Posterior vena cava (tissue), 2 donors: ENCODE measurements around the gene CAPRIN1. TPM values are rescaled to one million over a fixed set of nuclear protein-coding genes. Genes with fewer than 3 reads are reported as not detected.
"Not testable (repeated sequence)": the region's sequence is repeated elsewhere in the genome, so short reads cannot be mapped to it uniquely, and the experiment has no call there.

Source experiments
- DNase-seq: peaks from one replicate; pipeline ENCODE4 v3.0.0-alpha.2; 2020; ENCODE audit warnings: low spot score
- intact Hi-C, 2 donors: fragments of 100-400 bp; cut with DNase I; formaldehyde crosslinking; loops; one replicate each; pipeline versions ENCODE4 v1.14.1 to v1.14.2; 2022 to 2023
- total RNA-seq, 2 donors: library from RNA; stranded (reverse); fragmentation: NEBNext Ultra II Directional; extraction: Animal tissue kit (Norgen Biotek cat#: 25700); gene quantifications; one replicate each; pipeline ENCODE4 v1.2.1, GENCODE V29; 2021
- donor health status: DM: yes; HTN: yes; CAD: no.
- donor health status: DM: yes; HTN: yes; CAD: no.

The CAPRIN1 gene
- total RNA-seq, 2 donors from 2014 or later, result 145 to 149 TPM

- intact Hi-C loops, result no loop called here
- DNase-seq, result no peak
Observed at GRCh38 chr11:34044664-34045485, 6.7 kb upstream of the CAPRIN1 start.

- intact Hi-C loops, result no loop called here
- DNase-seq, result no peak
Observed at GRCh38 chr11:34049028-34049427, 2.5 kb upstream of the CAPRIN1 start.

GRCh38 chr11:34050581-34051348 lies 766 bp upstream of the CAPRIN1 start:
- intact Hi-C loops, result no loop called here
- no peak for DNase-seq

GRCh38 chr11:34052036-34052607 lies 591 bp downstream of the CAPRIN1 start:
- intact Hi-C loops, result loop anchor here in 1 of 2 donors (2.0 kb wide), 1 partner anchor 53 kb away; the partner anchor contains the start of gene NAT10
- DNase-seq, result peak; percentile 98

GRCh38 chr11:34052608-34053160 lies 1.2 kb downstream of the CAPRIN1 start:
- peak; percentile 82 for DNase-seq
- intact Hi-C loops, result loop anchor here in 1 of 2 donors (2.0 kb wide), 1 partner anchor 52 kb away; the partner anchor contains the start of gene NAT10

GRCh38 chr11:34053161-34053686 lies 1.7 kb downstream of the CAPRIN1 start:
- intact Hi-C loops, result loop anchor here in 1 of 2 donors (2.0 kb wide), 1 partner anchor 52 kb away; the partner anchor contains the start of gene NAT10
- peak; percentile 91 for DNase-seq

GRCh38 chr11:34054351-34054750 lies 2.8 kb downstream of the CAPRIN1 start:
- intact Hi-C loops, DNase-seq: not testable (repeated sequence)

GRCh38 chr11:34055218-34056000 lies 3.9 kb downstream of the CAPRIN1 start:
- no peak for DNase-seq
- intact Hi-C loops, result no loop called here

GRCh38 chr11:34056672-34057071 lies 5.1 kb downstream of the CAPRIN1 start:
- intact Hi-C loops, result no loop called here

GRCh38 chr11:34063061-34063795 lies 11.7 kb downstream of the CAPRIN1 start:
- DNase-seq, result no peak
- intact Hi-C loops, result loop anchor here in 1 of 2 donors (10.0 kb wide), 1 partner anchor 1302 kb away; no protein-coding TSS in a partner anchor

More at GRCh38 chr11:34056672-34057071, 5.1 kb downstream of the CAPRIN1 start:
- DNase-seq, result no peak

GRCh38 chr11:34064291-34064690 lies 12.8 kb downstream of the CAPRIN1 start:
- intact Hi-C loops, result loop anchor here in 1 of 2 donors (10.0 kb wide), 1 partner anchor 1301 kb away; no protein-coding TSS in a partner anchor
- DNase-seq, result no peak

GRCh38 chr11:34065505-34066203 lies 14.1 kb downstream of the CAPRIN1 start:
- DNase-seq, result no peak
- intact Hi-C loops, result loop anchor here in 1 of 2 donors (10.0 kb wide), 1 partner anchor 1299 kb away; no protein-coding TSS in a partner anchor

GRCh38 chr11:34066766-34067165 lies 15.2 kb downstream of the CAPRIN1 start:
- not testable (repeated sequence) for DNase-seq
- intact Hi-C loops, result loop anchor here in 1 of 2 donors (10.0 kb wide), 1 partner anchor 1298 kb away; no protein-coding TSS in a partner anchor

GRCh38 chr11:34067383-34068065 lies 16.0 kb downstream of the CAPRIN1 start:
- intact Hi-C loops, result loop anchor here in 1 of 2 donors (10.0 kb wide), 1 partner anchor 1297 kb away; no protein-coding TSS in a partner anchor

GRCh38 chr11:34068111-34068510 lies 16.6 kb downstream of the CAPRIN1 start:
- DNase-seq, result no peak
- intact Hi-C loops, result loop anchor here in 1 of 2 donors (10.0 kb wide), 1 partner anchor 1297 kb away; no protein-coding TSS in a partner anchor

More at GRCh38 chr11:34067383-34068065, 16.0 kb downstream of the CAPRIN1 start:
- DNase-seq, result no peak

- intact Hi-C loops, DNase-seq: not testable (repeated sequence)
Observed at GRCh38 chr11:34071306-34071705, 19.8 kb downstream of the CAPRIN1 start.
